Left ventricle myocardium superior (tissue), 1 donor: ENCODE measurements around the gene POLR2L. TPM values are rescaled to one million over a fixed set of nuclear protein-coding genes. Genes with fewer than 3 reads are reported as not detected.

Source experiments
- ATAC-seq: fragments of 200-7000 bp; cut with Tn5 transposase; one replicate; pipeline ENCODE4 v1.9.1; 2020; ENCODE audit warnings: mild to moderate bottlenecking, moderate library complexity
- DNase-seq: peaks from one replicate; pipeline ENCODE4 v3.0.0-alpha.2; 2020
- intact Hi-C: fragments of 100-400 bp; cut with micrococcal nuclease; formaldehyde crosslinking; loops from one replicate; pipeline ENCODE4 v1.11.0; 2022
- total RNA-seq: library from RNA; stranded (reverse); fragmentation: NEBNext Ultra II Directional; extraction: Animal tissue kit (Norgen Biotek cat#: 25700); gene quantifications from one replicate; pipeline ENCODE4 v1.2.1, GENCODE V29; 2021
- donor health status: DM: no; HTN: yes; CAD: no; lungs with severe emphysema.

POLR2L gene
- total RNA-seq, 1 donor from 2014 or later = 266 TPM

DNA sequence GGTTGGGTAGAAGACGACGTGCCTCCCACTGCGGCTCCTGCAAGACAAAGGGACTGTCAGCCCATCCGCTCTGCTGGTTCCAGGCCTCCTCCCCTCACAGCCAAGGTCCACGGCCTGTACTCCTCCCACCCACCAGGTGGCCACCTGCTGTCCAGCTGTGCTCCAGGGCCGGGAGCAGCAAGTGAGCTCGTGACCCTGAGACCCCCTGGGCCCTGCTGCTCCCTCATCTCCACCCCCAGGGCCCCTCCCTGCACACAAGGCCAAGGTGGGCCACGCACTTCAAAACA lies 27.7 kb upstream of the POLR2L start:
- no peak for ATAC-seq
- DNase-seq = no peak
- intact Hi-C loops = no loop called here

DNA sequence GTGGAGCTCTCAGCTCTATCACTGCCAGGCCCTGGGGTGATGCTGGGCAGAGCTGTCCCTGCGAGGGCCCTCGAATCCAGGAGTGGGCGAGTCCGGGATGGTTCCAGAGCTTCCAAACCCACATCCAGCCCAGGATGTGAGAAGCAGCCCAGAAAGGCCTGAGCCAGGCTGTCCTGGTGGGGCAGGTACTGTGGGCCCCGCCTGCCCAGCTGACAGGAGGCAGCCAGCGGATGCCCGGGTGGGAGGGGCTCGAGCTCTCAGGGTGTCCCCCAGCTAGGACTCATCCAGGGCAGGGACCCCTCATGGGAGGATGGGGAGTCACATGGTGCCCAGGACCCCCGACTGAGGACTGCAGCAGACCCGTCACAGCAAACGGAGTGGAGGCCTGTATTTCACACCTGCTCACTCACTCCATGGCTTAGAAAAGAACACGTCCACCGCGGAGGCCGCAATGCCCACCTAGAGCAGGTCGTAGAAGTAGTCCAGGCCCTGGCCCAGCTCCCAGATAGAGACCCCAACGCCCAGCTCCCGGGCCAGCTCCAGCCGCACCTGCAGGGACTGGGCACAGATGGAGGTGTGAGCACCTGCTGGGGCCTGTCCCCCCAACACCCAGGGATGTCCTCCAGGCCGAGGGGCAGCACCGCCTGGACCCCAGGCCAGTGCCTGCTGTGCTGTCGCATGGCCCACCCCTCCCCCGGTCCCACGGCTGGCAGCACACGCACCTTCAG lies 27.2 kb upstream of the POLR2L start:
- no peak for DNase-seq
- intact Hi-C loops = no loop called here
- no peak for ATAC-seq

DNA sequence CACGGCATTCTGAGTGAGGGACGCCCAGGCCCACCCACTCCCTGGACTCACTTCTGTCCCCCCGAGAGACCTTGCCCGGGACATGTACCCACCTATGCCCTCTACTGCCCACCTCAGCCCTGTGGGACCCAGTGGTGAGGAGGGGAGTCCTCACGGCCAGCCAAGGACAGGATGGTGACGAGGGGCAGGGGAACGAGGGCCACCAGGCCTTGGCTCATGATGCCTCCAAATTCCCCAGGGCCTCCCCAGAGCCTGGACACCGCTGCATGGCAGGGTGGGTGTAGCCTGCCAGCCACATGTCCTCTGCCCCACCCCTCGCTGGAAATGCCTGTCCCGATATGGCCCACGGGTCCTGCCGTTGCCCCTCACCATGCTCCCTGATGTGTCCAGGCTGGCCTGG lies 26.5 kb upstream of the POLR2L start:
- ATAC-seq (no peak), DNase-seq (no peak)
- intact Hi-C loops = no loop called here

DNA sequence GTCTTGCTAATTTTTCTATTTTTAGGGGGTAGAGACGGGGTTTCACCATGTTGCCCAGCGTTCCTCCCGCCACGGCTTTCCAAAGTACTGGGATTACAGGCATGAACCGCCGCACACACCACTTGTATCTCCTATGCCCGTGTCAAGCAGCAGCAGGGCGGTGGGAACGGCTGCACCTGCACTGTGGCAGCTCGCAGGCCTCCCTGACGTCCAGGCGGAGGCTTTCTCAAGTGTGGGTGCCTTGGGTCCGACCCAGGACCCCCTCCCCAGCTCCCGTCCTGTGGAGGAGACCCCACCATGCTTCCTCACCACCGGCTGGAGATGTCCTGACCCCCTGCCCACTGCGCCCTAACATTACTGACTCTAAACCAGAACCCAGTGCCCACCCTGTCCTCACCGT lies 26.1 kb upstream of the POLR2L start:
- intact Hi-C loops = no loop called here
- ATAC-seq (no peak), DNase-seq (no peak)

DNA sequence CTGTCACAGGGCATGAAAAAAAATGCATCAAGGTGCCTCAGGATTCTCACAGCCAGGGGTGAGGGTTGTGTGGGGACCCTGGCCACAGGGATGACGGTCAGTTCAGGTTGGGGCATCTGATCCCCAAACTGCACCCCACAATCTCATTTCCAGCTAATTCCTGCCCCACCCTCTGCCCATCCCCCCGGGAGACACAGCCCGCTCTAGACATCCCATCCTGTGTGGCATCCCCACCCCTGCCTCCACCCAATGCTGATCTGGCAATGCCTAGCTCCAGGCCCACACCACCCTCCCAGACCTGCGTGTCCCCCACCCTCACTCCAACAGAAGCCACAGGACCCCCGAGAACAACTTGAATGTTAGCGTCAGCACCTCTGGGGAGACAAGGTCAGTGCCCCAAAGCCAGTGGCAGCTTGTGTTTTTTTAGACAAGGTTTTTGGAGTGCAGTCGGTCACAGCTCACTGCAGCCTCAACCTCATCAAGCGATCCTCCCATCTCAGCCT lies 25.6 kb upstream of the POLR2L start:
- DNase-seq (no peak), ATAC-seq (no peak)
- intact Hi-C loops = no loop called here

DNA sequence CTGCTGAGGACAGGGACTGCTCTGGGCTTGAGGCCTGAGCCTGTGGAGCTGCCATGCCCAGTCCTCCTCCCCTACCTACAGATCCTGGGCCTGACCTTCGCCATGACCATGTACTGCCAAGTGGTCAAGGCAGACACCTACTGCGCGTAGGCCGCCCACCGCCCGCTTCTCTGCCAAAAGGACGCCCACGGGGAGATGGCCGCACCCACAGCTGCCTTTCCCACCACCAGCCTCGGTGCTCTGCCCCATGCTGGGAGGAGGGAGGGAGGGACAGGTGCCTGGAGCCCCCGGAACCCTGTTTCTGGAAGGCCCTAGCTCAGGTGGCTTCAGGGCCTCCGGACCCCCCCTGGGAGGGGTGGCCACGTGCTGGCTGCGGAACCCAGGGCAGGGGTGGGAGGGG lies 24.2 kb upstream of the POLR2L start:
- ATAC-seq = no peak
- intact Hi-C loops = no loop called here
- DNase-seq = no peak

DNA sequence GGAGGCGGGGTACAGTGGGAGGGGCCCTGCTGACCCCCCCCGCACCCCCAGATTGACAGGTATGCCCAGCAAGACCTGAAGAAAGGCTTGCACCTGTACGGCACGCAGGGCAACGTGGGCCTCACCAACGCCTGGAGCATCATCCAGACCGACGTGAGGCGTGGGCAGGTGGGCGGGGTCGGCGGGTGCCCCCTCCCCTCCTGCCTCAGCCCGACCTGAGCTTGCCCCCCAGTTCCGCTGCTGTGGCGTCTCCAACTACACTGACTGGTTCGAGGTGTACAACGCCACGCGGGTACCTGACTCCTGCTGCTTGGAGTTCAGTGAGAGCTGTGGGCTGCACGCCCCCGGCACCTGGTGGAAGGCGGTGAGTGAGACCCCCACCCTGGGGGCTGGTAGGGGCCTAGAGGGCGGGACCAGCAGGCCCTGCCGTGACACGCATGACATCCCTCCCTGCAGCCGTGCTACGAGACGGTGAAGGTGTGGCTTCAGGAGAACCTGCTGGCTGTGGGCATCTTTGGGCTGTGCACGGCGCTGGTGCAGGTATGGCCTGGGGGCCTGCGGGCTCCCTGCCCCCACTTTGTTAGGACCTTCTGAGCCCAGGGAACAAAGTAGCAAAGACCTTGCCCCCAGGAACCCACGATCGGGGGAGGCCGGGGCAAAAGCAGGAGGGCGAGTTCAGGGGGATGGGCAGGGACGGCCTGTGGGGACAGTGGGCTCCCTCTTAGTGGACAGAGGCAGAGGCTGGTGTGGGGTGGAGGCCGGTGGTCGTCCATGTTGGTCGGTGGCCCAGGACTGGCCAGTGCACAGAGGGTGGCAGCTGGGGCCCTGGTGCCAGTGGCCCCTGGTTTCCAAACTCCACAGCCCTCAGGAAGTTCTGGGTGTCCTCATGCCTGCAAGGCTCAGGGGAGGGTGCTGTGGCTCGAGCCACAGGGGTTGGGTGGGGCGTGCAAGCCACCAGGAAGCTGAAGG lies 23.4 kb upstream of the POLR2L start:
- no peak for ATAC-seq
- intact Hi-C loops = no loop called here

DNA sequence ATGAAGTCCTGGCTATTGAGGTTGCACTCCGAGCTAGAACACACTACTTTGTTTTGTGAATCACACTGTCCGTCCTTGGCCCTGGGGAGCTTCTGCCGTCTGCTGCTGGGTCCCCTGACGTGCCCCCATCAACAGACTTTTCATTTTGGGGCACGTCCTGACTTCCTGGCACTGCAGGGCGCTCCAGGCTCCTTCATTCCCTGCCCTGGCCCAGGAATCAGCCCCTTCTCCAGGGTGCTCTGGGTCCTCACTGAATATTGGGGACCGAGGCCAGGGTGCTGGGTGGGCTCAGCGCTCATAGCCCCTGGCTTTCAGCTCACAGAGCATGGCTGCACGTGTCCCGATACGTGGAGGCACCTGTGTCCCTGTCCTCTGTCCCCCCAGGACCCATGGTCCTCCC lies 22.6 kb upstream of the POLR2L start:
- intact Hi-C loops = no loop called here
- no peak for ATAC-seq

More for the DNA sequence above, 23.4 kb upstream of the POLR2L start:
- no peak for DNase-seq

DNA sequence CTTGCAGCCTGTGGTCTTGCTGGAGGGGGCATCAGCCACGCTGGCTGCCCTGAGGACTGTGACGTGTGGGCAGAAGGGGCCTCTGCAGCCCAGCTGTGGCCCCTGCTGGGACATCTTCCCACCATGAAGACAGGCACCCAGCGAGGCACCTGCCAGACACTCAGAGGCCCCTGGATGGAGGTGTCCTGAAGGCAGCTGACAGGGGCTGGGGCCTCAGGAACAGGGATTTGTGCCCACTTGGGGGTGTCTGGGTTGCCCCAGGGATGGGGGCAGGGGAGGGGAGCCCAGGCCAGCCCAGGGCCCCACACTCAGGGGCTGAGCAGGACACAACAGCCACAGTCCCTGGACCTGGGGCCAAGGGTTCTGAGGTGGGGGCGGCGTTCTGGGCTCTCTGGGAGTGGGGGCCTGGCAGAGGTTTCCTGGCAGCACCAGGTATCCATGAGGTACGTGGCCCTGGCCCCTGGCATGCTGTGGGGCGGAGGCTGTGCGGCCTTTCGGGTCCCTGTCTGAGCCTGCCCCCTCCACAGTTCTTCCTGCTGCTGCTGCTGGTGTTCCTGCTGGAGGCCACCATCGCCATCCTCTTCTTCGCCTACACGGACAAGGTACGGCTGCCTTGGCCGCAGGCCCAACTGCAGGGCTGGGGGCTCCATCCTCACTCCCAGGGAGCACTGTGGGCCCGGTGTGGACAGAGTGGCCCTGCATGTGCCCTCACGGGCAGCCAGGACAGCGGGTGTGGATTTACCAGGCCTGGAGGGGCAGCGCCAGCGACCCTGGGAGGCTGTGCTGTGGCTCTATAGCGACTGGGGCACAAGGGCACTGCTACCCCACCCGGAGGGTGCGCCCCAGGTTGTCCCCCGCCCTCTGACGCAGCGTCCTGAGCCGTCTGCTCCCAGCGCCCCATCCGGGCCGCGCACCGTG lies 21.8 kb upstream of the POLR2L start:
- no peak for DNase-seq
- intact Hi-C loops = no loop called here
- no peak for ATAC-seq

More for the DNA sequence above, 22.6 kb upstream of the POLR2L start:
- DNase-seq = no peak

DNA sequence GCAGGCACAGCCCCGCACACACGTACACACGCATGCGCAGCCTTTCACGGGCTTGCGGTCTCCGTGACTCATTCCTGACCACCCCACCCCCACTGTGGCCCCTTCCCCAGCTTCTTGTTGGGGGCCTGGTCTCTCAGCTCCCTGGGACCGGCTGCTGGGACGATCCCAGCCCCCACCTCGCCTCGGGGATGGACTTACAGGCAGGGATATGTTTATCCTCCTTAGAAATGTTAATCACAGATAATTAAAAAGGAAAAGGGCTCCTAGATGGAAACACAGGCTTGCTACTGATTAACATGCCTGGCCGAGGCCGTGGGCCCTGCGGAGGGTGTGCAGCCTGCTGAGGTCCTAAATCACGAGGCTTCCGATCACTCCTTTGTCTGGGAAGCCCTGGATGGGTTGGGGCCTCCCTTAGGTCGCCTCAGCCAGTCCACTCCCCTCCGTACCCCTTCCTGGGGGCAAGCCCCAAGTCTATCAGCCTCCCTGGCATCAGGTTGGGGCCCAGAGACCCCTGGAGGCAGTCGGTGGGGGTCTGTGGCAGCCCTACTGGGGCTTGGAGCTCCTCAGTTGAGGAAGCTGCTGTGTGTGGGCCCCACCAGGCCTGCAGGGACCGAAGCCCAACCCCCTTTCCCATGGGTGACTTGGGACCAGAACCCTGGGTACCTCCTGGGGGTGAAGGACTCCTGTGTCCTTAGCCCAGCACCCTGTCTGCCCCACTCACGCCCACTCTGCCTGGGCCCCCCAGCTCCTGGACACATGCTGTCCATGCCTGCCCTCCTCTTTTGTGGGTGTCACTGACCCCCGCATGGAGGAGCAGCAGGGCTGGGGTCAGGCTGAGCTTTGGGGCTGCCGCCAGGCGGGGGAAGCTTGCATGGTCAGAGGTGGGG lies 20.9 kb upstream of the POLR2L start:
- no peak for ATAC-seq
- intact Hi-C loops = no loop called here
- no peak for DNase-seq

DNA sequence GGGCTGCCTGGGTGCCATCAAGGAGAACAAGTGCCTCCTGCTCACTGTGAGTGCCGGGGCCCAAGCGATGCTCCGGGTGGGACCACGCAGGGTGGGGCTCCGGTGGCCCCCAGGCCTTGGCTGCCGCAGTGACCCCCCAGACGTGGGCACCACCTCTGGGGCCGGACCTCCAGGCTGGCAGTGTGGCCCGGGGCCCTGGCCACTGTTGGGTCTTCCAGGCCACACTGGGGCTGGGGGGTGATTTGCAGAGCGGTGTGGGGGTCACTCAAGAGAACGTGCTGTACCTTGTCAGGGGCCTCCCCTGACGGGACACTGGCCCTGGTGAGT lies 20.3 kb upstream of the POLR2L start:
- no peak for DNase-seq
- intact Hi-C loops = no loop called here

DNA sequence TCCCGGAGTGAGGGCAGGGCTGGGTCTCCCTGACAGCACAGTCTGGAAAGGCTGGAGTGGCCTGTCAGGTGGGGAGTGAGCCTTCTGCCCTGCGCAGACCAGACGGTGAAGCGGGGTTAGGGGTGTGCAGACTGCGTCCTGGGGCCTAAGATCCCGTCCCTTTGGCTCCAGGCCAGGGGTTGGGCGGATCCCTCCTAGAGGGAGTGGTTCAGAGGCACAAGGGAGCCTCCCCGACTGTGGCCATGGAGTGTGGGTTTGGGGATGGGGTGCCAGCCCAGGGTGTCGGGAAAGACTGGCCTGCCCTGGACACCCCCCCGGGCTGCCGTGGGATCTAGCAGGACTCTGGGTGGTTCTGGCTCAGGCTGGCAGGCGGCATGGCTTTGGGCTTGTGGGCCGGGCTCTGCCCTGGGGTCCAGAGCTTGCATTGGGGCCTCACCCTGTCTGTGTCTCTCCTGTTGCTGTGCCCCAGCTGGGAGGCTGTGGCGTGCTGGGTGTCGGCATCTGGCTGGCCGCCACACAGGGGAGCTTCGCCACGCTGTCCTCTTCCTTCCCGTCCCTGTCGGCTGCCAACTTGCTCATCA lies 19.8 kb upstream of the POLR2L start:
- ATAC-seq (no peak), DNase-seq (peak; percentile 69)
- intact Hi-C loops = no loop called here

More for the DNA sequence above, 20.3 kb upstream of the POLR2L start:
- no peak for ATAC-seq

DNA sequence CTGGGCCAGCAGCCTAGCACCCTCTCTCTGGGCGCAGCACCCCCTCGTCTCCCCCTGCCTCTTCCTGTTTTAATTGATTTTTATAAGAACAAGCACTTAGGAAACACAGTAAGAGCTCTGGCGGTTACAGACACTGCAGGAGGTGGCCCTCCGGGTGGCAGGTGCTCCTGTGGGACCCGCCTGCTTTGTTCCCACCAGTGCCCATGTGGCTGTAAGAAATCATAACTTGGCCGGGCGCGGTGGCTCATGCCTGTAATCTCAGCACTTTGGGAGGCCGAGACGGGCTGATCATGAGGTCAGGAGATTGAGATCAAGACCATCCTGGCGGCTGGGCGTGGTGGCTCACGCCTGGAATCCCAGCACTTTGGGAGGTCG lies 18.8 kb upstream of the POLR2L start:
- intact Hi-C loops = no loop called here
- DNase-seq (no peak), ATAC-seq (no peak)

DNA sequence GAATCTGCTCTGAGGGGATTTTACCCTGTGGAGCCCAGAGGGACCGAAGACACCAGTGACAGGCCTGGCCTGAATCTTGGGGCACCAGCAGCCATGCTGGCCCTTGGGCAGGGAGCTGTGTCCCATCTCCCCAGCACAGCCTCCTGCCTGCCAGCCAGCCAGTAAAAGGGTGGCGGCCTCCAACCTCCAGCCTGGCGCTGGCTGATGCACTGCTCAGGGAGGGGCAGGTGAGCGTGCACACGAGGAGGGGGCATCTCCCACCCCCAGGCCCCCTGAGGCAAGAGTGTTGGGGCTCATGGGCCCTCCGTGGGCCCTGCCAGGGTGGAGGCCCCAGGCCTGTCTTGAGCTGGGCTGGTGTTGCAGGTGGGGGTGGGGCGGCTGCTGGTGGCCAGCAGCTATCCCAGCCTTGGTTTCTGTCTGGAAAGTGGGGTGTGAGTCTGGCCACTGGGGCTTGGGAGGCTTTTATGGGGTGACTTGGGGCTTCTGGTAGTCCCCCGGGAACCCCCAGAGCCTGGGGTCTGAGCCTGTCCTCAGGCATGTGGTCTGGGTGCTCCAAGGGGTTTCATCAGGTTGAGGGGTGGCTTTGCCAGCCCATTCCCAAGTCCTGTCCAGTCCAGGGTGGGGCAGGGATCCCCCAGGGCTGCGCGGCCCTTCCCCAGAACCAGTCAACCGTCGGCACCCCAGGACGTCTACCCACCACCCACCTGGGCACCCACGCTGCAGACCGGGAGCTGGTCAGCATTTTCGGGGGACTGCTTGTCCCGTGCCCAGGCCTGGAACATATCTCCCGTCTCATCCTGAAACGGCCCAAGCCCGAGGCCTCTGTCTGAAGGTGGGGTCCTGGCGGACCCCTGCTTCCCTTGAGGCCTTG lies 18.1 kb upstream of the POLR2L start:
- intact Hi-C loops = no loop called here
- ATAC-seq (no peak), DNase-seq (no peak)

DNA sequence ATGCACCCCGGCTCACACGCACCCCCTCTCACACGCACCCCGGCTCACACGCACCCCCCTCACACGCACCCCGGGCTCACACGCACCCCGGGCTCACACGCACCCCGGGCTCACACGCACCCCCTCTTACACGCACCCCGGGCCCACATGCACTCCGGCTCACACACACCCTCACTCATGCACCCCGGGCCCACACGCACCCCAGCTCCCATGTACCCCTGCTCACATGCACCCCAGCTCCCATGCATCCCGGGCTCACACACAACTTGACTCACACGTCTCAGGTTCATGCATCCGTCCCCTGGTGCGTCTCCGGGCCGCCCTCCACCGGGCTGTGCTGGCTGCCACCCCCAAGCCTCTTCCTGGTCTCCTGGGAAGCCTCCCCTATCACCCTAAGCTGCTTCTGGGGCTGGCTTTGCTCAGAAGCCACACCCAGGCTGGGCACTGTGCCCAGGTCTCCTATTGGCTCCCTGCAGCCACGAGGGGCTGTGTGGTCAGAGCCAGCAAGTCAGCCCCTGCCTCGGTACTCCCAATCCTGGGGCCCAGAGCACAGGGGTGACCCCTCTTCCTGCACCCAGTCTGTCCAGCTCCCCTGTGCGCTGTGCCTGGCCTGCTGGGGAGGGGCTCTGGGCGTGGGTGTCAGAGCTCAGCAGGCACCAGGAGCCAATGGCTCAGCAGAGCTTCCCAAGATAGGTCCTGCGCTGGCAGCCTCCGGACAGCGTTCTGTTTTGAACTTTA lies 17.2 kb upstream of the POLR2L start:
- peak; percentile 76 for ATAC-seq
- DNase-seq = peak; percentile 92
- intact Hi-C loops = no loop called here

DNA sequence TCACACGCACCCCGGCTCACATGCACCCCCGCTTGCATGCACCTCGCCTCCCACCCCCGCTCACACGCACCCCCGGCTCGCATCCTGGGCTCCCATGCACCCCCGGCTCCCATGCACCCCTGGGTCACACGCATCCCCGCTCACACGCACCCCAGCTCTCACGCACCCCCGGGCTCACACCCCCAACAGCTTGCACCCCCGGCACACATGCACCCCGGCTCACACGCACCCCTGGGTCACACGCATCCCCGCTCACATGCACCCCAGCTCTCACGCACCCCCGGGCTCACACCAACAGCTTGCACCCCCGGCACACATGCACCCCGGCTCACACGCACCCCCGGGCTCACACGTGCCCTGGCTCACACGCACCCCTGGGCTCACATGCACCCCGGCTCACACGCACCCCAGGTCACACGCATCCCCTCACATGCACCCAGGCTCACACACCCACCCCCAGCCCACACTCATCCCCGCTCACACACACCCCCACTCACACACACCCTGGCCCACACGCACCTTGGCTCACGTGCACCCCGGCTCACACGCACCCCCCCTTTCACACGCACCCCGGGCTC lies 16.5 kb upstream of the POLR2L start:
- ATAC-seq = no peak
- intact Hi-C loops = no loop called here
- DNase-seq = no peak
